ENCODE results near the gene MEF2C.

The MEF2C gene

GRCh38 chr5:88826646-88827585 lies 56.1 kb downstream of the MEF2C start:
- Mint-ChIP-seq H3K4me1 (ENCODE audit: low read depth in 2 of 2) (no peaks in the 10 kb centered on the region), H3K27ac (no peak overlapping the region)

DNA sequence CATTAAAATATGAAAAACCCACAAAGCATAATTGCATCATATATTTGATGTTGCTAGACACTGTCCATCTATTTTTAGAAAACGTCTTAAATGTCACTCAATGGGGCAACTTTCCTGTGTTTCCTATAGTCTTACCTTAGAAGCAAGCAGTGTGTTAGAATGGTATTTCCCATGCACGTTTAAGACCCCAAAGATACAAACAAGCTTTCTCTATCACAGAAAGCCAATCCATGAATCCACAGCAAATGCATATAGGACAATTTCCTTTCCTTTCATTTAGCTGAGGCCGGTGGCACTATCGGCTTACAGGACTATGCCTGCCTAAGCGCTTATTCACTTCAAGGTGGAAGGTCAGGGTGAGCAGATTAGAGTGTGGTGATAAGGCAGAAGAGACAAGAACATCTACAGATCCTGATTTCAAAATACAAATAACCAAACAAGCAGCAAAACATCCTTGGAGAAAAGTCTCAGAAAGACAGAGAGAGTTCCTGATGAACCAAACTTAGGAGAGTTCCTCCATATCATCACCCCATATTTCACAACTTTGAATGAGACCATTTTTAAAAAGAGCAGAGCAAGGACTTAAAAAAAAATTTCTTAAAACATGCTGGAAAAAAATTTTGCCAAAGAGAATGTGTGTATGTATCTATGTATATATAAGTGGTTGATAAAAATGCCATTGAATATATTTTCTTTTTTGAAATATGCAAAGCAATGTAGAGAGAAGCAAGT lies 57.2 kb downstream of the MEF2C start:
- H3K27me3 Mint-ChIP-seq: no peaks in the 10 kb centered on the region
- H3K4me1 Mint-ChIP-seq (ENCODE audit: low read depth in 2 of 2): no peaks in the 10 kb centered on the region
- H3K27ac Mint-ChIP-seq: no peak overlapping the region
- ATAC-seq (replicated peaks) (no peak), DNase-seq (no peak)
- H3K36me3 Mint-ChIP-seq (ENCODE audit: insufficient read depth): peaks cover 2% of the 10 kb centered on the region
- no peak overlapping the region for H3K4me3 Mint-ChIP-seq
- H3K9me3 Mint-ChIP-seq: no peaks in the 10 kb centered on the region

More at GRCh38 chr5:88826646-88827585, 56.1 kb downstream of the MEF2C start:
- DNase-seq (no peak), ATAC-seq (replicated peaks) (peak; percentile 62)
- H3K36me3 Mint-ChIP-seq (ENCODE audit: insufficient read depth): peaks cover 2% of the 10 kb centered on the region
- no peak overlapping the region for H3K4me3 Mint-ChIP-seq
- H3K27me3 Mint-ChIP-seq: no peaks in the 10 kb centered on the region
- H3K9me3 Mint-ChIP-seq: no peaks in the 10 kb centered on the region

DNA sequence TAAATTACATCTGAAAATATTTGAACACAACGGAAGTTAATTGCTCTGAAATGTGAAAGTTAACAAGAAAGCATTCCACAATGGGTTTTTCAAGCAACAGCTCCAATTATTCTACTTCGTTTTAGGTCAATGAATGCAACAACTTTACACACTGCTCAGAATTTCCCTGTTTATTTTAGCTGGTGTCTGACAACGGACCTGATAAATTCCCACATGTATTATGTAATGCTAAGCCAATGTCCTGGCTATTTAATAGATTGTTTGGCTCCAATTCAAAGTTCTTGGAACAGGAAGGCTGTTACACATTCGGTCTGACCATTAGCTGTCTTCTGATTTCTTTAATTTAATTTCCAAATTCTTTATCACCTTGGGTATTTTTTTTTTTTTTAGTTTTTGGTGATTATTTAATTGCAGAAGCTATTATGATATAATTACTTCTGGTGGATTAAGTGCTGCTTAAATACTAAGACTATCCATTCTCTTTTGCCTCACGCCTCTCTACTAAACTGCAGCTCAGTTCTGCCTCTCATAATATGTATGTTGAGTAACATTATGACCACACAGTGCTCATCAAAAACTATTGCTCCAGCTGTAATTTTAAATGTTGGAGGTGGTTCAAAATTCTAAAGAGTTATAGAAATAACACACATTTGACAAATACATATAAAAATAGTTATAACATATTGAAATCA lies 57.9 kb downstream of the MEF2C start:
- DNase-seq (no peak), ATAC-seq (replicated peaks) (no peak)
- Mint-ChIP-seq H3K36me3 (ENCODE audit: insufficient read depth) (peaks cover 2% of the 10 kb centered on the region), H3K27ac (no peak overlapping the region), H3K27me3 (no peaks in the 10 kb centered on the region), H3K9me3 (no peaks in the 10 kb centered on the region), H3K4me3 (no peak overlapping the region), H3K4me1 (ENCODE audit: low read depth in 2 of 2) (no peaks in the 10 kb centered on the region)

DNA sequence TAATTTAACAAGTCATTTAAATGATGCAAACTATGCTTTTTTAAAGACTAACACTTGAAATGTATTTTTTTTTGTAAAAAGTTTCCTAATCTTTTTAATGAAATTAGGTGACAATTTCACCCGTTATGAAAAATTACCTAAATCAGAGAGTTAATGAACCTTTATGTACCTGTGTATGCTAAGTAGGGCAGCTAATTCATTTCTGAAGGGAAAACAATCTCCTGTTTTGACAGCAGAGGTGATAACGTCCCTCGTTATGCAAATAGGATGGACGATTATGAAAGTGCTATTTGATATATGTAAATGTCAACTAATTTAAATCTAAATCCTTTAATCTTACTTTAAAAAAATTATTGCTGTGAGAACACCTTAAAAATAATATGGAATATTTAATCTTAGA lies 58.8 kb downstream of the MEF2C start:
- H3K36me3 Mint-ChIP-seq (ENCODE audit: insufficient read depth): no peaks in the 10 kb centered on the region
- H3K9me3 Mint-ChIP-seq: no peaks in the 10 kb centered on the region
- ATAC-seq (replicated peaks): no peak
- no peaks in the 10 kb centered on the region for H3K27me3 Mint-ChIP-seq
- H3K27ac Mint-ChIP-seq: no peak overlapping the region
- DNase-seq: no peak
- H3K4me1 Mint-ChIP-seq (ENCODE audit: low read depth in 2 of 2): no peaks in the 10 kb centered on the region
- H3K4me3 Mint-ChIP-seq: no peak overlapping the region

DNA sequence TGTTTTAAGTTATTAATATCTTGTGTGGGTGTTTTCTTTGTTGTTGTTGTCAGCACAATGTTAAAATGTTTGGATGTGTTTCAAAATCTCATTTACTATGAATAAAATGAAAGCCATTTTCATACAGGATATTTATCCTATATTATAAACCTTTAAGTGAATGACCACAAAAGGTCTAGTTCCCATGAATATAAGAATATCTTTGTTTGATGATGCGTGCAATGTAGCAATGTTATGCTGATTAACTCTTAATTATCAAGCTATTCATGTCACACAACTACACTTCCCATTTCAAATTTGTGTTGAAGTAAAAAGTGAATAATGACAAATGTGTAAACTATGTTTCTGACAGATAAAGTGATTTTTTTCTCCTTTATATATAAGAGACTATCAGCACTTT lies 59.8 kb downstream of the MEF2C start:
- ATAC-seq (replicated peaks) (no peak), DNase-seq (no peak)
- Mint-ChIP-seq H3K36me3 (ENCODE audit: insufficient read depth) (no peaks in the 10 kb centered on the region), H3K27me3 (no peaks in the 10 kb centered on the region), H3K4me3 (no peak overlapping the region), H3K9me3 (no peaks in the 10 kb centered on the region), H3K4me1 (ENCODE audit: low read depth in 2 of 2) (no peaks in the 10 kb centered on the region), H3K27ac (no peak overlapping the region)

GRCh38 chr5:88821161-88821560 lies 61.8 kb downstream of the MEF2C start:
- DNase-seq (no peak), ATAC-seq (replicated peaks) (no peak)
- no peaks in the 10 kb centered on the region for H3K9me3 Mint-ChIP-seq
- H3K36me3 Mint-ChIP-seq (ENCODE audit: insufficient read depth): no peaks in the 10 kb centered on the region
- no peaks in the 10 kb centered on the region for H3K4me1 Mint-ChIP-seq (ENCODE audit: low read depth in 2 of 2)
- no peaks in the 10 kb centered on the region for H3K27me3 Mint-ChIP-seq
- no peak overlapping the region for H3K27ac Mint-ChIP-seq
- no peak overlapping the region for H3K4me3 Mint-ChIP-seq

GRCh38 chr5:88820581-88820980 lies 62.4 kb downstream of the MEF2C start:
- H3K36me3 Mint-ChIP-seq (ENCODE audit: insufficient read depth): no peaks in the 10 kb centered on the region

GRCh38 chr5:88819301-88819999 lies 63.5 kb downstream of the MEF2C start:
- Mint-ChIP-seq H3K27me3 (no peaks in the 10 kb centered on the region), H3K4me1 (ENCODE audit: low read depth in 2 of 2) (no peaks in the 10 kb centered on the region), H3K36me3 (ENCODE audit: insufficient read depth) (no peaks in the 10 kb centered on the region), H3K9me3 (no peaks in the 10 kb centered on the region), H3K27ac (no peak overlapping the region), H3K4me3 (no peak overlapping the region)
- DNase-seq: no peak
- ATAC-seq (replicated peaks): no peak

More at GRCh38 chr5:88820581-88820980, 62.4 kb downstream of the MEF2C start:
- DNase-seq: no peak
- no peak overlapping the region for H3K4me3 Mint-ChIP-seq
- no peaks in the 10 kb centered on the region for H3K9me3 Mint-ChIP-seq
- no peak for ATAC-seq (replicated peaks)
- no peaks in the 10 kb centered on the region for H3K27me3 Mint-ChIP-seq
- H3K27ac Mint-ChIP-seq: no peak overlapping the region
- no peaks in the 10 kb centered on the region for H3K4me1 Mint-ChIP-seq (ENCODE audit: low read depth in 2 of 2)

DNA sequence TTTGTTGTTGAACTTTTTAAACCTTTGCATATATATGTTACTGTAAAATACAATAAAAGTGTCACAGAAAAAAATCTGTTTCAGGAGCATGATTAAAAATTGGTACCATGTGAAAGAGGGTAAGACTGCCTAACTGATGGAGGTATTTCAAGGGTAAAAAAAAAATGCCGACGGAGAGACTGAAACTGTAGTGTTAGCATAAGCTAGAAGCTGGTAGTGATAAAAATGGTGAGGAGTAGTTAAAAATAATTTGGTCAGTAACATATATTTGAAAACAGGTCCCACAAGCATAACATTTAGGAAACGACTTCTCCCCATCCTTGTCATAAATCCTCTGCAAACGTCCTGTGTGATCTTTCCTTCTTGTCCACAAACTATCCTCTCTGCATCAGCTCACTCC lies 64.7 kb downstream of the MEF2C start:
- H3K9me3 Mint-ChIP-seq: no peaks in the 10 kb centered on the region
- no peak overlapping the region for H3K4me3 Mint-ChIP-seq
- no peak for ATAC-seq (replicated peaks)
- H3K27me3 Mint-ChIP-seq: no peaks in the 10 kb centered on the region
- no peak for DNase-seq
- no peak overlapping the region for H3K27ac Mint-ChIP-seq
- H3K4me1 Mint-ChIP-seq (ENCODE audit: low read depth in 2 of 2): no peaks in the 10 kb centered on the region
- no peaks in the 10 kb centered on the region for H3K36me3 Mint-ChIP-seq (ENCODE audit: insufficient read depth)

- no peak overlapping the region for H3K27ac Mint-ChIP-seq
- ATAC-seq (replicated peaks) (no peak), DNase-seq (no peak)
- H3K27me3 Mint-ChIP-seq: no peaks in the 10 kb centered on the region
- no peaks in the 10 kb centered on the region for H3K36me3 Mint-ChIP-seq (ENCODE audit: insufficient read depth)
- H3K9me3 Mint-ChIP-seq: no peaks in the 10 kb centered on the region
- H3K4me1 Mint-ChIP-seq (ENCODE audit: low read depth in 2 of 2): no peaks in the 10 kb centered on the region
- H3K4me3 Mint-ChIP-seq: no peak overlapping the region
Observed at GRCh38 chr5:88816195-88816594, 66.8 kb downstream of the MEF2C start.

- no peak overlapping the region for H3K4me3 Mint-ChIP-seq
- no peaks in the 10 kb centered on the region for H3K36me3 Mint-ChIP-seq (ENCODE audit: insufficient read depth)
- no peak overlapping the region for H3K27ac Mint-ChIP-seq
- no peak for DNase-seq
- no peaks in the 10 kb centered on the region for H3K9me3 Mint-ChIP-seq
- no peaks in the 10 kb centered on the region for H3K4me1 Mint-ChIP-seq (ENCODE audit: low read depth in 2 of 2)
- H3K27me3 Mint-ChIP-seq: no peaks in the 10 kb centered on the region
- ATAC-seq (replicated peaks): no peak
Observed at GRCh38 chr5:88815050-88815789, 67.8 kb downstream of the MEF2C start.

GRCh38 chr5:88813805-88814575 lies 69.0 kb downstream of the MEF2C start:
- H3K27ac Mint-ChIP-seq: no peak overlapping the region
- no peaks in the 10 kb centered on the region for H3K27me3 Mint-ChIP-seq
- no peak for ATAC-seq (replicated peaks)
- H3K4me3 Mint-ChIP-seq: no peak overlapping the region
- H3K9me3 Mint-ChIP-seq: no peaks in the 10 kb centered on the region
- no peaks in the 10 kb centered on the region for H3K4me1 Mint-ChIP-seq (ENCODE audit: low read depth in 2 of 2)
- no peak for DNase-seq
- H3K36me3 Mint-ChIP-seq (ENCODE audit: insufficient read depth): no peaks in the 10 kb centered on the region

All from effector memory CD8-positive, alpha-beta T cell (primary cell).